Measurements from ENCODE around the gene MDP1. TPM values are rescaled to one million over a fixed set of nuclear protein-coding genes. Genes with fewer than 3 reads are reported as not detected.
A peak's percentile ranks its signal among the peaks of the same experiment; 100 is the strongest.

Gene MDP1
- total and polyA plus RNA-seq, 10 of the 15 experiments (the other 5 are each of a cell fraction or from before 2014, with no cell fraction given), result 10.4 to 45.8 (median 23.5) TPM

DNA sequence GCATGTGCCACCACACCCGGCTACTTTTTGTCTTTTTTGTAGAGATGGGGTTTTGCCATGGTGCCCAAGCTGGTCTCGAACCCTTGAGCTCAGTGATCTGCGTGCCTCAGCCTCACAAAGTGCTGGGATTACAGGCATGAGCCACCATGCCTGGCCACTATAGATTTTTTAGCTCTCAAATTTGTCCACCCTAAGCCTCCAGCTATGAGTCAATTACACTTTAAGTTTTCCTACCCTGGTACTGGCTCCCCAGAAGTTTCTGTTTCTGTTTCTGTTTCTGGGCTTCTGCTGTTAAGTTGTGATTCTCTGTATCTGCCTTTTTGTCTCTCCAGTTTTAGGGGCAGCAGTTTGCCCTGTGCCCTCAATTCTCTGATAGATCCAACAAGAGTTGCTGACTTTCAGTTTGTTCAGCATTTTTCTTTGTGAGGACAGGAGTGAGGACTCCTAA, 30.9 kb upstream of the MDP1 start (continued):
- TF ChIP-seq NKRF (conservative IDR thresholded peaks at IDR 0.05), result no peak
- TF ChIP-seq USF2 (IDR thresholded peaks at IDR 0.05; ENCODE audit: borderline replicate concordance, low read depth, low read length), result no peak
- no peak for TF ChIP-seq WRNIP1 (IDR thresholded peaks at IDR 0.05; ENCODE audit: borderline replicate concordance, low read depth, low read length)
- TF ChIP-seq ZBTB33 (IDR thresholded peaks at IDR 0.05), result no peak
- TF ChIP-seq PRDM15 (CRISPR knock-in tag; IDR thresholded peaks at IDR 0.05), result no peak
- TF ChIP-seq, protein P1, sequence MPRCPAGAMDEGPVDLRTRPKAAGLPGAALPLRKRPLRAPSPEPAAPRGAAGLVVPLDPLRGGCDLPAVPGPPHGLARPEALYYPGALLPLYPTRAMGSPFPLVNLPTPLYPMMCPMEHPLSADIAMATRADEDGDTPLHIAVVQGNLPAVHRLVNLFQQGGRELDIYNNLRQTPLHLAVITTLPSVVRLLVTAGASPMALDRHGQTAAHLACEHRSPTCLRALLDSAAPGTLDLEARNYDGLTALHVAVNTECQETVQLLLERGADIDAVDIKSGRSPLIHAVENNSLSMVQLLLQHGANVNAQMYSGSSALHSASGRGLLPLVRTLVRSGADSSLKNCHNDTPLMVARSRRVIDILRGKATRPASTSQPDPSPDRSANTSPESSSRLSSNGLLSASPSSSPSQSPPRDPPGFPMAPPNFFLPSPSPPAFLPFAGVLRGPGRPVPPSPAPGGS (IDR thresholded peaks at IDR 0.05; ENCODE audit: borderline replicate concordance, insufficient read depth, low read depth, low read length, poor library complexity, severe bottlenecking), result no peak
- no peak for TF ChIP-seq ZSCAN29 (IDR thresholded peaks at IDR 0.05)
- TF ChIP-seq CBX5 (IDR thresholded peaks at IDR 0.05; ENCODE audit: low read depth), result no peak
- no peak; the same call in 1 of the 2 replicates for TF ChIP-seq POLR2A (IDR thresholded peaks at IDR 0.05; ENCODE audit: low read depth, low read length)
- TF ChIP-seq, protein P2, sequence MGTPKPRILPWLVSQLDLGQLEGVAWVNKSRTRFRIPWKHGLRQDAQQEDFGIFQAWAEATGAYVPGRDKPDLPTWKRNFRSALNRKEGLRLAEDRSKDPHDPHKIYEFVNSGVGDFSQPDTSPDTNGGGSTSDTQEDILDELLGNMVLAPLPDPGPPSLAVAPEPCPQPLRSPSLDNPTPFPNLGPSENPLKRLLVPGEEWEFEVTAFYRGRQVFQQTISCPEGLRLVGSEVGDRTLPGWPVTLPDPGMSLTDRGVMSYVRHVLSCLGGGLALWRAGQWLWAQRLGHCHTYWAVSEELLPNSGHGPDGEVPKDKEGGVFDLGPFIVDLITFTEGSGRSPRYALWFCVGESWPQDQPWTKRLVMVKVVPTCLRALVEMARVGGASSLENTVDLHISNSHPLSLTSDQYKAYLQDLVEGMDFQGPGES (IDR thresholded peaks at IDR 0.05), result no peak
- TF ChIP-seq SMAD5 (IDR thresholded peaks at IDR 0.05; ENCODE audit: low read depth), result no peak
- no peak for TF ChIP-seq HDAC2 (IDR thresholded peaks at IDR 0.05)
- peak; percentile 52 for TF ChIP-seq EED (IDR thresholded peaks at IDR 0.05; ENCODE audit: low read depth)
- TF ChIP-seq KLF5 (IDR thresholded peaks at IDR 0.05; ENCODE audit: partially characterized antibody), result no peak
- no peak for TF ChIP-seq SP1 (IDR thresholded peaks at IDR 0.05; ENCODE audit: low read depth, low read length)
- TF ChIP-seq ZNF217 (IDR thresholded peaks at IDR 0.05), result 0 out of 2 replicates have a peak, but pooled peaks have one; percentile 52
- no peak for TF ChIP-seq SPI1 (IDR thresholded peaks at IDR 0.05; ENCODE audit: borderline replicate concordance, insufficient read depth, low read depth, low read length)
- no peak for TF ChIP-seq MEF2B (IDR thresholded peaks at IDR 0.05; ENCODE audit: partially characterized antibody, poor library complexity, severe bottlenecking)
- TF ChIP-seq CREM (IDR thresholded peaks at IDR 0.05; ENCODE audit: low read depth), result no peak
- no peak for TF ChIP-seq MAX (IDR thresholded peaks at IDR 0.05; ENCODE audit: low read depth, low read length)

Data from GM12878 (cell line).